ENCODE data around the gene TRIM67.
"Not testable (repeated sequence)": the region's sequence is repeated elsewhere in the genome, so short reads cannot be mapped to it uniquely, and the experiment has no call there.

The TRIM67 gene

GRCh38 chr1:231209531-231209930 is 47.7 kb downstream of the TRIM67 start:
- DNase-seq, result no peak

GRCh38 chr1:231210126-231210525 is 48.3 kb downstream of the TRIM67 start:
- DNase-seq, result no peak

- DNase-seq, result peak; percentile 90
These were observed 49.4 kb downstream of the TRIM67 start for GRCh38 chr1:231211005-231211857.

GRCh38 chr1:231212301-231212700 is 50.4 kb downstream of the TRIM67 start:
- DNase-seq, result not testable (repeated sequence)

- DNase-seq, result no peak
These were observed 52.1 kb downstream of the TRIM67 start for GRCh38 chr1:231213831-231214573.

GRCh38 chr1:231214918-231215680 is 53.2 kb downstream of the TRIM67 start:
- DNase-seq, result no peak

- DNase-seq, result no peak
These were observed 54.0 kb downstream of the TRIM67 start for GRCh38 chr1:231215681-231216385.

GRCh38 chr1:231216498-231216897 is 54.6 kb downstream of the TRIM67 start:
- peak; percentile 70 for DNase-seq

GRCh38 chr1:231217056-231217455 is 55.2 kb downstream of the TRIM67 start:
- DNase-seq, result no peak

GRCh38 chr1:231218078-231218477 is 56.2 kb downstream of the TRIM67 start:
- no peak for DNase-seq

GRCh38 chr1:231219422-231220401 is 57.9 kb downstream of the TRIM67 start:
- no peak for DNase-seq

- no peak for DNase-seq
These were observed 58.9 kb downstream of the TRIM67 start for GRCh38 chr1:231220801-231221200.

- DNase-seq, result no peak
These were observed 64.3 kb downstream of the TRIM67 start for GRCh38 chr1:231226156-231226555.

- DNase-seq, result no peak
These were observed 69.7 kb downstream of the TRIM67 start for GRCh38 chr1:231231511-231231910.

- no peak for DNase-seq
These were observed 71.2 kb downstream of the TRIM67 start for GRCh38 chr1:231232870-231233734.

GRCh38 chr1:231233735-231234417 is 72.0 kb downstream of the TRIM67 start:
- DNase-seq, result no peak

GRCh38 chr1:231234506-231234905 is 72.6 kb downstream of the TRIM67 start:
- DNase-seq, result no peak

GRCh38 chr1:231235526-231236207 is 73.8 kb downstream of the TRIM67 start:
- DNase-seq, result no peak

GRCh38 chr1:231236208-231236591 is 74.3 kb downstream of the TRIM67 start:
- DNase-seq, result no peak
